CD4-positive, alpha-beta T cell treated with Interferon gamma for 1 hour (primary cell): ENCODE data around the gene GRIN2A.

Experiments
- DNase-seq: peaks from one replicate; pipeline ENCODE4 v3.0.0-alpha.2; 2020

The GRIN2A gene

GRCh38 chr16:9846362-9847099, 335.7 kb downstream of the GRIN2A start:
- no peak for DNase-seq

- DNase-seq, result no peak
Observed at GRCh38 chr16:9845661-9846361, 336.4 kb downstream of the GRIN2A start.

GRCh38 chr16:9844361-9844760, 337.9 kb downstream of the GRIN2A start:
- DNase-seq, result no peak

- DNase-seq, result no peak
Observed at GRCh38 chr16:9843424-9844018, 338.7 kb downstream of the GRIN2A start.

GRCh38 chr16:9840761-9841665, 341.2 kb downstream of the GRIN2A start:
- no peak for DNase-seq

GRCh38 chr16:9837481-9837880, 344.7 kb downstream of the GRIN2A start:
- no peak for DNase-seq

GRCh38 chr16:9836118-9836736, 346.0 kb downstream of the GRIN2A start:
- no peak for DNase-seq

GRCh38 chr16:9827062-9827752, 355.0 kb downstream of the GRIN2A start:
- DNase-seq, result no peak

GRCh38 chr16:9826656-9827055, 355.6 kb downstream of the GRIN2A start:
- DNase-seq, result no peak

GRCh38 chr16:9824200-9825068, 357.8 kb downstream of the GRIN2A start:
- no peak for DNase-seq

- no peak for DNase-seq
Observed at GRCh38 chr16:9823510-9823909, 358.7 kb downstream of the GRIN2A start.

GRCh38 chr16:9821970-9822369, 360.3 kb downstream of the GRIN2A start:
- no peak for DNase-seq

GRCh38 chr16:9821331-9821730, 360.9 kb downstream of the GRIN2A start:
- no peak for DNase-seq

GRCh38 chr16:9820476-9821246, 361.6 kb downstream of the GRIN2A start:
- DNase-seq, result no peak

- DNase-seq, result no peak
Observed at GRCh38 chr16:9818702-9819101, 363.5 kb downstream of the GRIN2A start.

GRCh38 chr16:9817586-9817985, 364.6 kb downstream of the GRIN2A start:
- DNase-seq, result no peak

GRCh38 chr16:9816644-9817043, 365.6 kb downstream of the GRIN2A start:
- no peak for DNase-seq

- DNase-seq, result no peak
Observed at GRCh38 chr16:9813665-9814064, 368.6 kb downstream of the GRIN2A start.

- no peak for DNase-seq
Observed at GRCh38 chr16:9808210-9808609, 374.0 kb downstream of the GRIN2A start.

- no peak for DNase-seq
Observed at GRCh38 chr16:9807302-9807701, 374.9 kb downstream of the GRIN2A start.
